ENCODE measurements around the gene APOH.

The APOH gene

GRCh38 chr17:66220079-66220835 is 9.0 kb downstream of the APOH start:
- no peak overlapping the region for H3K4me3 ChIP-seq (ENCODE audit: low read depth, low read length)
- H3K4me1 ChIP-seq (ENCODE audit: control insufficient read depth, insufficient read depth, low read length, unreplicated experiment) = no peaks in the 10 kb centered on the region
- H3K79me2 ChIP-seq (ENCODE audit: control insufficient read depth, insufficient read depth, low read length, unreplicated experiment) = no peaks in the 10 kb centered on the region
- H2AFZ ChIP-seq (ENCODE audit: low read length, unreplicated experiment) = no peak overlapping the region
- H3K36me3 ChIP-seq (ENCODE audit: insufficient read depth, low read length) = no peaks in the 10 kb centered on the region
- no peak overlapping the region for H3K27ac ChIP-seq (ENCODE audit: low read depth, low read length)
- H3K27me3 ChIP-seq (ENCODE audit: insufficient read depth, low read length) = peaks cover 43% of the 10 kb centered on the region

GRCh38 chr17:66215529-66215911 is 13.7 kb downstream of the APOH start:
- no peaks in the 10 kb centered on the region for H3K4me1 ChIP-seq (ENCODE audit: control insufficient read depth, insufficient read depth, low read length, unreplicated experiment)
- no peak overlapping the region for H3K27ac ChIP-seq (ENCODE audit: low read depth, low read length)
- no peak overlapping the region for H3K4me3 ChIP-seq (ENCODE audit: low read depth, low read length)
- H3K36me3 ChIP-seq (ENCODE audit: insufficient read depth, low read length) = no peaks in the 10 kb centered on the region
- H3K27me3 ChIP-seq (ENCODE audit: insufficient read depth, low read length) = peaks cover 42% of the 10 kb centered on the region
- H2AFZ ChIP-seq (ENCODE audit: low read length, unreplicated experiment) = no peak overlapping the region
- no peaks in the 10 kb centered on the region for H3K79me2 ChIP-seq (ENCODE audit: control insufficient read depth, insufficient read depth, low read length, unreplicated experiment)

- Histone ChIP-seq H2AFZ (ENCODE audit: low read length, unreplicated experiment) (no peak overlapping the region), H3K27me3 (ENCODE audit: insufficient read depth, low read length) (peaks cover 37% of the 10 kb centered on the region), H3K36me3 (ENCODE audit: insufficient read depth, low read length) (no peaks in the 10 kb centered on the region), H3K79me2 (ENCODE audit: control insufficient read depth, insufficient read depth, low read length, unreplicated experiment) (no peaks in the 10 kb centered on the region), H3K4me3 (ENCODE audit: low read depth, low read length) (no peak overlapping the region), H3K4me1 (ENCODE audit: control insufficient read depth, insufficient read depth, low read length, unreplicated experiment) (no peaks in the 10 kb centered on the region), H3K27ac (ENCODE audit: low read depth, low read length) (no peak overlapping the region)
Measured at GRCh38 chr17:66214884-66215528, 14.2 kb downstream of the APOH start.

DNA sequence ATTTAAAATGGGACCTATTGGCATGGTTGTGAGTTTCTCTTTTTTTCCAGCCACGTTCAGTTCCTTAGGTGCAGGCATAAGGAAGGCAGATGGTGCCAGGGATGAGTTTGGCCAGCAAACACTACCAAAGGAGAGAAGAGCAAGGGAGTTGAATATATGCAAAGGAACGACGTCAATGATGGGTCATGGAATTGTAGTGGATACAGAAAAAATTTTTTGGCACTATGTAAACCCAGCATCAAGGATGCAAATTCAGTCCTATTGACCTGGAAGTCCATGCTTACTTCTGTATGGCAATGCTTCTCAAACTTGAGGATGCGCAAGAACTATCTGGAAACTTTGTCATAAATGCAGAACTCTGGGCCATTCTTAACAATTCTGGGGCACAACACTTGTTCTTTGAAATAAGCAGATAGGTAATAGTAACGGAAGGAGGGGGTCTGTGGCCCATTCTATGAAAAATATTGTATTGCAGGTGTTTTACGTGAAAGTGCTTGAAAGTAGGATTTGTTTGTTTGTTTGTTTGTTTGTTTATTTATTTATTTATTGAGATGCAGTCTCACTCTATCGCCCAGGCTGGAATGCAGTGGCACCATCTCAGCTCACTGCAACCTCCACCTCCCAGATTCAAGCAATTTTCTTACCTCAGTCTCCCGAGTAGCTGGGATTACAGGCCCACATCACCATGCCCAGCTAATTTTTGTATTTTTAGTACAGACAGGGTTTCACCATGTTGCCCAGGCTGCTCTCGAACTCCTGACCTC is 18.0 kb downstream of the APOH start:
- no peaks in the 10 kb centered on the region for H3K4me1 ChIP-seq (ENCODE audit: control insufficient read depth, insufficient read depth, low read length, unreplicated experiment)
- no peak overlapping the region for H2AFZ ChIP-seq (ENCODE audit: low read length, unreplicated experiment)
- no peaks in the 10 kb centered on the region for H3K79me2 ChIP-seq (ENCODE audit: control insufficient read depth, insufficient read depth, low read length, unreplicated experiment)
- peaks cover 23% of the 10 kb centered on the region for H3K27me3 ChIP-seq (ENCODE audit: insufficient read depth, low read length)
- no peaks in the 10 kb centered on the region for H3K36me3 ChIP-seq (ENCODE audit: insufficient read depth, low read length)
- no peak overlapping the region for H3K4me3 ChIP-seq (ENCODE audit: low read depth, low read length)
- no peak overlapping the region for H3K27ac ChIP-seq (ENCODE audit: low read depth, low read length)

DNA sequence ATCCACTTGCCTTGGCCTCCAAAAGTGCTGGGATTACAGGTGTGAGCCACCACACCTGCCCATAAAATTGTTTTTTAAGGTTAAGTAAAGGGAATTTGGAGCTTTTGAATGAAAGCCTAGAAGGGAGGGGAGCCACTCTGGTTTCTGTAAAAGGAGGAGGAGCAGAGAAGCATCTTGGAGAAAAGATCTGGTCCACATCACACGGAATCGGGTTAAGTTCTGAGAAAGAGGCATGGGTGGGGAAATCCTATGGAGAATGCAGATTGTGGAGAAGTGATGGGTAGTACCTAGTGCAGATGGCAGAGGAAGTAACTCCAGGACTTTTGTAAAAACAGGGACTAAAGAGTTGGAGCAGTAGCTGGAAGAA is 19.0 kb downstream of the APOH start:
- no peak overlapping the region for H2AFZ ChIP-seq (ENCODE audit: low read length, unreplicated experiment)

GRCh38 chr17:66207936-66208335 is 21.3 kb downstream of the APOH start:
- Histone ChIP-seq H3K79me2 (ENCODE audit: control insufficient read depth, insufficient read depth, low read length, unreplicated experiment) (no peaks in the 10 kb centered on the region), H3K27me3 (ENCODE audit: insufficient read depth, low read length) (peaks cover 1% of the 10 kb centered on the region; the same call in 1 of the 2 replicates)

More for the DNA sequence above, 19.0 kb downstream of the APOH start:
- Histone ChIP-seq H3K4me3 (ENCODE audit: low read depth, low read length) (no peak overlapping the region), H3K79me2 (ENCODE audit: control insufficient read depth, insufficient read depth, low read length, unreplicated experiment) (no peaks in the 10 kb centered on the region), H3K4me1 (ENCODE audit: control insufficient read depth, insufficient read depth, low read length, unreplicated experiment) (no peaks in the 10 kb centered on the region), H3K36me3 (ENCODE audit: insufficient read depth, low read length) (no peaks in the 10 kb centered on the region), H3K27me3 (ENCODE audit: insufficient read depth, low read length) (peaks cover 15% of the 10 kb centered on the region; the same call in 1 of the 2 replicates), H3K27ac (ENCODE audit: low read depth, low read length) (no peak overlapping the region)

GRCh38 chr17:66203274-66204015 is 25.8 kb downstream of the APOH start:
- H3K79me2 ChIP-seq (ENCODE audit: control insufficient read depth, insufficient read depth, low read length, unreplicated experiment) = no peaks in the 10 kb centered on the region
- no peaks in the 10 kb centered on the region for H3K4me1 ChIP-seq (ENCODE audit: control insufficient read depth, insufficient read depth, low read length, unreplicated experiment)
- no peak overlapping the region for H2AFZ ChIP-seq (ENCODE audit: low read length, unreplicated experiment)
- no peaks in the 10 kb centered on the region for H3K27me3 ChIP-seq (ENCODE audit: insufficient read depth, low read length)
- no peak overlapping the region for H3K27ac ChIP-seq (ENCODE audit: low read depth, low read length)
- no peaks in the 10 kb centered on the region for H3K36me3 ChIP-seq (ENCODE audit: insufficient read depth, low read length)
- H3K4me3 ChIP-seq (ENCODE audit: low read depth, low read length) = no peak overlapping the region

More at GRCh38 chr17:66207936-66208335, 21.3 kb downstream of the APOH start:
- H3K27ac ChIP-seq (ENCODE audit: low read depth, low read length) = no peak overlapping the region
- H3K36me3 ChIP-seq (ENCODE audit: insufficient read depth, low read length) = no peaks in the 10 kb centered on the region
- no peak overlapping the region for H2AFZ ChIP-seq (ENCODE audit: low read length, unreplicated experiment)
- no peaks in the 10 kb centered on the region for H3K4me1 ChIP-seq (ENCODE audit: control insufficient read depth, insufficient read depth, low read length, unreplicated experiment)
- no peak overlapping the region for H3K4me3 ChIP-seq (ENCODE audit: low read depth, low read length)

GRCh38 chr17:66200685-66201092 is 28.5 kb downstream of the APOH start:
- Histone ChIP-seq H3K4me3 (ENCODE audit: low read depth, low read length) (no peak overlapping the region), H2AFZ (ENCODE audit: low read length, unreplicated experiment) (no peak overlapping the region), H3K27ac (ENCODE audit: low read depth, low read length) (no peak overlapping the region)

GRCh38 chr17:66198242-66198641 is 31.0 kb downstream of the APOH start:
- Histone ChIP-seq H3K79me2 (ENCODE audit: control insufficient read depth, insufficient read depth, low read length, unreplicated experiment) (no peaks in the 10 kb centered on the region), H2AFZ (ENCODE audit: low read length, unreplicated experiment) (no peak overlapping the region), H3K4me3 (ENCODE audit: low read depth, low read length) (no peak overlapping the region), H3K36me3 (ENCODE audit: insufficient read depth, low read length) (no peaks in the 10 kb centered on the region), H3K4me1 (ENCODE audit: control insufficient read depth, insufficient read depth, low read length, unreplicated experiment) (no peaks in the 10 kb centered on the region), H3K27me3 (ENCODE audit: insufficient read depth, low read length) (no peaks in the 10 kb centered on the region), H3K27ac (ENCODE audit: low read depth, low read length) (no peak overlapping the region)

More at GRCh38 chr17:66200685-66201092, 28.5 kb downstream of the APOH start:
- H3K36me3 ChIP-seq (ENCODE audit: insufficient read depth, low read length) = no peaks in the 10 kb centered on the region
- no peaks in the 10 kb centered on the region for H3K27me3 ChIP-seq (ENCODE audit: insufficient read depth, low read length)
- H3K4me1 ChIP-seq (ENCODE audit: control insufficient read depth, insufficient read depth, low read length, unreplicated experiment) = no peaks in the 10 kb centered on the region
- no peaks in the 10 kb centered on the region for H3K79me2 ChIP-seq (ENCODE audit: control insufficient read depth, insufficient read depth, low read length, unreplicated experiment)

DNA sequence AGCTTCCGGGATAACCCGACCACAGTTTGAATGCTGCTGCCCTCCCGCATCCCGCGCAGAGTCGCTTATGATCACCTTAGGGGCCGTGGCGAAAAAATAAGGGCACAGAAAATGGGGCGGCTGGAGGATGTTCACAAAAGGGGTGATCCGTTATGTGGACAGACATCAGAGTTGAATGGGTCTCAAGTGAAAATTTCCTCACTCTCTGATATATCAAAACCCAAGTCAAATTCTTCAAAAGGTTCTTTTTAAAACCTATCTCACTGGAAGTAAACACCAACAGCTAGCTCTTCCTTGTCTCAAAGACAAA is 36.9 kb downstream of the APOH start:
- Histone ChIP-seq H3K4me1 (ENCODE audit: control insufficient read depth, insufficient read depth, low read length, unreplicated experiment) (peaks cover 11% of the 10 kb centered on the region), H3K27ac (ENCODE audit: low read depth, low read length) (peak overlapping the region; percentile 49), H3K27me3 (ENCODE audit: insufficient read depth, low read length) (no peaks in the 10 kb centered on the region), H3K4me3 (ENCODE audit: low read depth, low read length) (peak overlapping the region; percentile 92), H2AFZ (ENCODE audit: low read length, unreplicated experiment) (peak overlapping the region; percentile 83), H3K79me2 (ENCODE audit: control insufficient read depth, insufficient read depth, low read length, unreplicated experiment) (peaks cover 12% of the 10 kb centered on the region), H3K36me3 (ENCODE audit: insufficient read depth, low read length) (no peaks in the 10 kb centered on the region)
